Coronary artery (tissue), 2 donors: ENCODE results near the gene CALR.
"Not testable (repeated sequence)": the region's sequence is repeated elsewhere in the genome, so short reads cannot be mapped to it uniquely, and the experiment has no call there.

Experiments
- DNase-seq: peaks from one replicate; pipeline ENCODE4 v3.0.0-alpha.2; 2017; ENCODE audit warnings: low spot score
- H3K27ac ChIP-seq, 2 donors: fragments of 200-600 bp; sonication (generic); one replicate each; pipeline ENCODE4 v1.5.1; 2016 to 2019
- H3K4me3 ChIP-seq: fragments of 200-600 bp; sonication (generic); 2 replicates; pipeline ENCODE4 v1.5.1; 2016; ENCODE audit warnings: mild to moderate bottlenecking, moderate library complexity
- CTCF ChIP-seq: fragments of 200-600 bp; sonication (generic); IDR thresholded peaks from one replicate; pipeline ENCODE4 v1.5.1; 2019; ENCODE audit warnings: antibody characterized with exemption

CALR gene

DNA sequence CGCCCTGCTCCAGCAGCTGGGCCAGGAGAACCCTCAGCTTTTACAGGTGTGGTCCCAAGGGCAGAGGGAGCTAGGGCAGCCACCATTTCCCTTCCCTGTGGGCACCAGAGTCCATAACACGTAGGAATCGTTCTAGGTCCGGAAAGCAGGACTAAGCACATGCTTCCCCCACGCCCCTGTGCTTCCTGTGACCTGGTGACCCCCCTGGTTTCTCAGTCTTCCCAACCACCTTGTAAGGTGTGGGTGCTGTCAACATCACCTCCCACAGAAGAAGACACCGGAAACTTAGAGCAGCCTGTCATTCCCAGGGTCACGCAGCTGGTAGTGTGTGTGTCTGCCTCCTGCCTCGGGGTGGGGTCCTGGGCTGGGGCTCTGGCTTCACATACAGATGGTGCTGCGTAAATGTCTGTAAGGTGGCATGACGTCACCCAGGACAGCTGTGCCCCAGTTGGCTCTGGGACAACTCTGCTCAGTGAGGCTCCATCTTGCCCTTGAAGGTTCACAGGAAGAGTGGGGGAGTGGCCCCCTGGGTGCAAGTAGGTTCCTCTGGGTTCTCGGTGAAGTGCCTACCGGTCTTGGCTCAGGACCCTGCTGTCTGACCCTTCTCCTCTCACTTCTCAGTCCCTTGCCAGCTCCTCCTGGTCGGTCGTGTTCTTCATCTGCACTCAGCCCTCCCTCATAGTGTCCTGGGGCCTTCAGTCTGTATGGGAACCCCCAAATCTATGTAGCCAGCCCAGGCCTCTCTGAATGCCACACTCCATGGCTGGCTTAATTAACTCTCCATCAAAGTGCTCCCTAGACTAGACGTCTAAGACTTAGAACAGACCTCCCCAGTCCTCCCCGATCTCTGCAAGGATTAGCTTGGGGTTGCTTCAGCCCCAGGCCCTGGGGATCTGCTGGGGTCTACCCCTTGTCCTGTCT is 11.2 kb downstream of the CALR start:
- Histone ChIP-seq H3K27ac (no peak overlapping the region), H3K4me3 (no peak overlapping the region)
- no peak for DNase-seq
- TF ChIP-seq CTCF: no peak

DNA sequence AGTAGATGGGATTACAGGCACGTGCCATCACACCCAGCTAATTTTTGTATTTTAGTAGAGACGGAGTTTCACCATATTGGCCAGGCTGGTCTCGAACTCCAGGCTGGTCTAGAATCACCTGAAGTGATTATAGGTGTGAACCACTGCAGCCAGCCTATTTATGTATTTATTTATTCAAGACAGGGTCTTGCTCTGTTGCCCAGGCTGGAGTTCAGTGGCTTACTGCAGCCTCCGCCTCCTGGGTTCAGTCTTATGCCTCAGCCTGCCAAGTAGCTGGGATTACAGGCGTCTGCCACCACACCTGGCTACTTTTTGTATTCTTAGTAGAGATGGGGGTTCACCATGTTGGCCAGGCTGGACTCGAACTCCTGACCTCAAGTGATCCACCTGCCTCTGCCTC is 13.6 kb downstream of the CALR start:
- peak overlapping the region; percentile 79 to 81 for H3K27ac ChIP-seq
- DNase-seq, H3K4me3 ChIP-seq: not testable (repeated sequence)

DNA sequence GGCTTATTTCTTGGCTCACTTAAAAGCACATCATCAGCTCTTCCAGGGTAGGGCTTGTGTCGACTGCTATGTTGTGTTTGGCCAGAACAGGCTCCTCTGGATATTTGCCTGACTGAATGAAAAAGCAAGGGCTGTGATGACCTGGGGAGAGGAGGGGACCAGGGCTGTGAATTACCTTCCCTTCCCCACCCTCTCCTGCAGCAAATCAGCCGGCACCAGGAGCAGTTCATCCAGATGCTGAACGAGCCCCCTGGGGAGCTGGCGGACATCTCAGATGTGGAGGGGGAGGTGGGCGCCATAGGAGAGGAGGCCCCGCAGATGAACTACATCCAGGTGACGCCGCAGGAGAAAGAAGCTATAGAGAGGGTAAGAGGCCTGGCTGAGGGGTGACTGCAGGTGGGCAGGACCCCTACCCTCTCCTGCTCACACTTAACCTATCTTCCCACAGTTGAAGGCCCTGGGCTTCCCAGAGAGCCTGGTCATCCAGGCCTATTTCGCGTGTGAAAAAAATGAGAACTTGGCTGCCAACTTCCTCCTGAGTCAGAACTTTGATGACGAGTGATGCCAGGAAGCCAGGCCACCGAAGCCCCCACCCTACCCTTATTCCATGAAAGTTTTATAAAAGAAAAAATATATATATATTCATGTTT is 14.2 kb downstream of the CALR start:
- Histone ChIP-seq H3K27ac (peak overlapping the region; percentile 79 to 81), H3K4me3 (no peak overlapping the region)
- TF ChIP-seq CTCF: no peak
- no peak for DNase-seq

- DNase-seq: no peak
- no peak for TF ChIP-seq CTCF
- Histone ChIP-seq H3K27ac (peak overlapping the region; percentile 80 to 81), H3K4me3 (no peak overlapping the region)
These were observed 14.9 kb downstream of the CALR start for GRCh38 chr19:12953138-12953798.

DNA sequence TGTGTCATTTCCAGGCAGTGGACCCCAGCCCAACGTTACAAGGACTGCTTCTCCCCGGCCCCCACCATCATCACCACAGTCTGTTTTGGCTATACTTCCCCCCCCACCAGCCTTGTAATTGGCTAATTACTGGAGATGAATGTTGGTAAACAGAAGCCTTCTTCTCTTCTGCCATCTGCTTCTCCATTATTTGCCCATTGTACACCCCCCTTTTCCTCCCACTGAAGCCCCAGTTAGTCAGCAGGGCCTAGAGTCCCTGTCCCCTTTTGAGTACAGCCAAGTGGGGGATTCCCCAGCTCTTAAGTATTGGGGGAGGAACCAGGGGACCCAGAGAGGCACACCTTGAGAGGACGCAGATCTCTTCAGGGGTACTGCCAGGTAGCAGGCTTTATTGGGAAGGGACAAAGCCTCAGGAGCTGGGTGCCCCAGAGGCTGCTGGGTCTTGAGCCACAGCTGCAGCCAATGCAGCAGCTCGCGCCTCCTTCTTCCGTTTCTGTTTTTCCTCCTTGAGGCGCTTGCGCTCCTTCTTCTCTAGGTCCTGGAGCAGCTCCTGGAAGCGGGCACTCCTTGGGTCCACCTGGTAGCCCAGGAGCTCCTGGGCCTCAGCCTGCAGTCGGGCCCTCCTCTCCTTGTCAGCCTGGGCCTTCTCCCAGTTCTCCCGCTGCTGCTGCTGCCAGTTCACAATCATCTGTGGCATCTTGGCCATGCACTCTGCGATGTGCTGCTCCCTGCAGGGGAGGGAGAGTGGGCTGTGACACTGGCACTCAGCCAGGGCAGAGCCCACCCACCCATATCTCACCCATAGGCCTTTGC is 15.6 kb downstream of the CALR start:
- no peak for DNase-seq

DNA sequence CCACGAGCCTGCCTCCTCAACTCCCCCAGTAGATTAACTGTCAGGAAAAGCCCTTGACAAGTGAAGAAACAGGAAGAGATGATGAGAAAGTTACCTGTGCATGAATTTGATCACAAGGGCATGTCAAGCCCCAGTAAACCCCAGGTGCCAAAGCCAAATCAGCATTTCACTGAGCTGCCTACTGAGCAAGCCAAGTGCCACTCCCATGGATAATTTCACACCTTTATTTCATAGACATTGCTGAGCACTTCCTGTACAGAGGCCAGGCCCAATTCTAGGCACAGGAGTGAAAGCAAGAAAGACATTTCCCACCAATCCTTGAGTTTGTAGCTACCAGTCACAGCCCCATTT is 16.2 kb downstream of the CALR start:
- DNase-seq: no peak
- TF ChIP-seq CTCF: no peak
- H3K27ac ChIP-seq: no peak overlapping the region
- no peak overlapping the region for H3K4me3 ChIP-seq

More for the DNA sequence above, 15.6 kb downstream of the CALR start:
- TF ChIP-seq CTCF: no peak
- Histone ChIP-seq H3K4me3 (no peak overlapping the region), H3K27ac (peak overlapping the region; percentile 80 to 81)

DNA sequence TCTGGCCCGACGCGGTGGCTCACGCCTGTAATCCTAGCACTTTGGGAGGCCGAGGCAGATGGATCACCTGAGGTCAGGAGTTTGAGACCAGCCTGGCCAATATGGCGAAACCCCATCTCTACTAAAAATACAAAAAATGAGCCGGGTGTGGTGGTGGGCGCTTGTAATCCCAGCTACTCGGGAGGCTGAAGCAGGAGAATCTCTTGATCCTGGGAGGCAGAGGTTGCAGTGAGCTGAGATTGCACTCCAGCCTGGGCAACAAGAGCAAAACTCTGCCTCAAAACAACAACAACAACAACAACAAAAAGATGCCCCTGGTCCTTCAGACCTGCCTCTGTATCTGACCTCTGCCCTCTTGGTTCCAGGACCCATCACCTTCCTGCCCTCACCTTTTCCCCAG is 17.2 kb downstream of the CALR start:
- DNase-seq, H3K27ac ChIP-seq: not testable (repeated sequence)
- H3K4me3 ChIP-seq: peak overlapping the region; percentile 92
